ENCODE results near the gene KRT13. TPM values are rescaled to one million over a fixed set of nuclear protein-coding genes. Genes with fewer than 3 reads are reported as not detected.
A peak's percentile ranks its signal among the peaks of the same experiment; 100 is the strongest.

Gene KRT13
- total and polyA plus RNA-seq, 7 experiments from 2014 or later: not detected

- Mint-ChIP-seq H3K36me3 (no peaks in the 10 kb centered on the region), H3K9me3 (no peaks in the 10 kb centered on the region), H3K4me3 (peak overlapping the region in 9 of 10 donors; percentile 16 to 83 (median 40)), H3K4me1 (peaks cover 0 to 21% (median 4%) of the 10 kb centered on the region in 7 donors), H3K27me3 (peaks cover 34 to 72% (median 39%) of the 10 kb centered on the region in 5 donors), H3K27ac (no peak overlapping the region)
- no peak overlapping the region for H3K4me3 ChIP-seq (ENCODE audit: low read length)
- intact Hi-C loops (cut with micrococcal nuclease): no loop called here
- POLR2A ChIA-PET: no interaction called here
- peaks cover 0 to 4% of the 10 kb centered on the region in 2 donors for H3K4me1 ChIP-seq (ENCODE audit: control insufficient read depth in 2 of 2, insufficient read depth in 2 of 2, low read length in 2 of 2)
- no peak overlapping the region for H3K27ac ChIP-seq (ENCODE audit: low read depth, low read length)
- DNase-seq (no peak), ATAC-seq (no peak)
- no peaks in the 10 kb centered on the region for H3K36me3 ChIP-seq (ENCODE audit: control insufficient read depth in 2 of 3, insufficient read depth in 3 of 3, low read length in 3 of 3)
- CTCF ChIA-PET: interaction anchor here (1.1 kb wide), 1 partner anchor 20 kb away, joined by 4 read pairs; no protein-coding TSS in a partner anchor
- H3K27me3 ChIP-seq (ENCODE audit: control insufficient read depth in 2 of 2, insufficient read depth in 2 of 2, low read length in 2 of 2): peaks cover 3 to 23% of the 10 kb centered on the region in 2 donors
- no peaks in the 10 kb centered on the region for H3K9me3 ChIP-seq (ENCODE audit: control insufficient read depth in 2 of 3, low read length in 3 of 3)
Measured at GRCh38 chr17:41528959-41529353, 23.5 kb upstream of the KRT13 start.

GRCh38 chr17:41527063-41528023, 21.9 kb upstream of the KRT13 start:
- peaks cover 0 to 4% of the 10 kb centered on the region in 2 donors for H3K4me1 ChIP-seq (ENCODE audit: control insufficient read depth in 2 of 2, insufficient read depth in 2 of 2, low read length in 2 of 2)
- H3K4me3 Mint-ChIP-seq: peak overlapping the region in 9 of 10 donors; percentile 46 to 83 (median 65)
- peaks cover 30 to 65% (median 39%) of the 10 kb centered on the region in 5 donors for H3K27me3 Mint-ChIP-seq
- DNase-seq (peak in 3 of 9 donors; percentile 6 to 11 (median 9)), ATAC-seq (peak; percentile 24)
- no peaks in the 10 kb centered on the region for H3K9me3 Mint-ChIP-seq
- no peaks in the 10 kb centered on the region for H3K36me3 Mint-ChIP-seq
- intact Hi-C loops (cut with micrococcal nuclease): no loop called here
- ChIA-PET POLR2A (no interaction called here), CTCF (interaction anchor here (0.6 kb wide), 1 partner anchor 41 kb away, joined by 3 read pairs; no protein-coding TSS in a partner anchor)
- H3K27ac ChIP-seq (ENCODE audit: low read depth, low read length): no peak overlapping the region
- no peak overlapping the region for H3K27ac Mint-ChIP-seq
- no peaks in the 10 kb centered on the region for H3K9me3 ChIP-seq (ENCODE audit: control insufficient read depth in 2 of 3, low read length in 3 of 3)
- peaks cover 3 to 23% of the 10 kb centered on the region in 2 donors for H3K27me3 ChIP-seq (ENCODE audit: control insufficient read depth in 2 of 2, insufficient read depth in 2 of 2, low read length in 2 of 2)
- H3K4me3 ChIP-seq (ENCODE audit: low read length): peak overlapping the region; percentile 39
- H3K4me1 Mint-ChIP-seq: peaks cover 0 to 21% (median 4%) of the 10 kb centered on the region in 7 donors
- no peaks in the 10 kb centered on the region for H3K36me3 ChIP-seq (ENCODE audit: control insufficient read depth in 2 of 3, insufficient read depth in 3 of 3, low read length in 3 of 3)

- no peaks in the 10 kb centered on the region for H3K36me3 Mint-ChIP-seq
- no peaks in the 10 kb centered on the region for H3K36me3 ChIP-seq (ENCODE audit: control insufficient read depth in 2 of 3, insufficient read depth in 3 of 3, low read length in 3 of 3)
- peaks cover 0 to 16% (median 4%) of the 10 kb centered on the region in 7 donors for H3K4me1 Mint-ChIP-seq
- peaks cover 0 to 4% of the 10 kb centered on the region in 2 donors for H3K4me1 ChIP-seq (ENCODE audit: control insufficient read depth in 2 of 2, insufficient read depth in 2 of 2, low read length in 2 of 2)
- ChIA-PET CTCF (no interaction called here), POLR2A (no interaction called here)
- H3K27me3 ChIP-seq (ENCODE audit: control insufficient read depth in 2 of 2, insufficient read depth in 2 of 2, low read length in 2 of 2): peaks cover 2 to 19% of the 10 kb centered on the region in 2 donors
- peaks cover 19 to 37% (median 24%) of the 10 kb centered on the region in 5 donors for H3K27me3 Mint-ChIP-seq
- no peak overlapping the region for H3K27ac ChIP-seq (ENCODE audit: low read depth, low read length)
- no peak overlapping the region for H3K27ac Mint-ChIP-seq
- no peak for DNase-seq
- no peak overlapping the region for H3K4me3 ChIP-seq (ENCODE audit: low read length)
- no peak overlapping the region for H3K4me3 Mint-ChIP-seq
- no peaks in the 10 kb centered on the region for H3K9me3 ChIP-seq (ENCODE audit: control insufficient read depth in 2 of 3, low read length in 3 of 3)
- intact Hi-C loops (cut with micrococcal nuclease): no loop called here
- no peak for ATAC-seq
- no peaks in the 10 kb centered on the region for H3K9me3 Mint-ChIP-seq
Measured at GRCh38 chr17:41524261-41524660, 18.8 kb upstream of the KRT13 start.

GRCh38 chr17:41523787-41524186, 18.4 kb upstream of the KRT13 start:
- Mint-ChIP-seq H3K36me3 (no peaks in the 10 kb centered on the region), H3K4me3 (no peak overlapping the region), H3K4me1 (peaks cover 0 to 11% (median 4%) of the 10 kb centered on the region in 7 donors), H3K9me3 (no peaks in the 10 kb centered on the region), H3K27me3 (peaks cover 14 to 32% (median 20%) of the 10 kb centered on the region in 5 donors), H3K27ac (peak overlapping the region in 1 of 9 donors; percentile 26)
- ChIA-PET POLR2A (no interaction called here), CTCF (no interaction called here)
- Histone ChIP-seq H3K27ac (ENCODE audit: low read depth, low read length) (no peak overlapping the region), H3K9me3 (ENCODE audit: control insufficient read depth in 2 of 3, low read length in 3 of 3) (no peaks in the 10 kb centered on the region), H3K27me3 (ENCODE audit: control insufficient read depth in 2 of 2, insufficient read depth in 2 of 2, low read length in 2 of 2) (peaks cover 0 to 15% of the 10 kb centered on the region in 2 donors), H3K4me1 (ENCODE audit: control insufficient read depth in 2 of 2, insufficient read depth in 2 of 2, low read length in 2 of 2) (peaks cover 0 to 4% of the 10 kb centered on the region in 2 donors), H3K36me3 (ENCODE audit: control insufficient read depth in 2 of 3, insufficient read depth in 3 of 3, low read length in 3 of 3) (no peaks in the 10 kb centered on the region), H3K4me3 (ENCODE audit: low read length) (no peak overlapping the region)
- ATAC-seq (no peak), DNase-seq (no peak)
- intact Hi-C loops (cut with micrococcal nuclease): no loop called here

- H3K9me3 Mint-ChIP-seq: no peaks in the 10 kb centered on the region
- Histone ChIP-seq H3K27me3 (ENCODE audit: control insufficient read depth in 2 of 2, insufficient read depth in 2 of 2, low read length in 2 of 2) (peaks cover 0 to 15% of the 10 kb centered on the region in 2 donors), H3K27ac (ENCODE audit: low read depth, low read length) (no peak overlapping the region), H3K4me3 (ENCODE audit: low read length) (no peak overlapping the region), H3K9me3 (ENCODE audit: control insufficient read depth in 2 of 3, low read length in 3 of 3) (no peaks in the 10 kb centered on the region), H3K36me3 (ENCODE audit: control insufficient read depth in 2 of 3, insufficient read depth in 3 of 3, low read length in 3 of 3) (no peaks in the 10 kb centered on the region), H3K4me1 (ENCODE audit: control insufficient read depth in 2 of 2, insufficient read depth in 2 of 2, low read length in 2 of 2) (peaks cover 0 to under 1% of the 10 kb centered on the region in 2 donors)
- intact Hi-C loops (cut with micrococcal nuclease): no loop called here
- H3K27me3 Mint-ChIP-seq: peaks cover 8 to 26% (median 14%) of the 10 kb centered on the region in 5 donors
- no peak overlapping the region for H3K4me3 Mint-ChIP-seq
- no peaks in the 10 kb centered on the region for H3K36me3 Mint-ChIP-seq
- POLR2A ChIA-PET: no interaction called here
- H3K27ac Mint-ChIP-seq: no peak overlapping the region
- no peak for DNase-seq
- ATAC-seq: no peak
- CTCF ChIA-PET: no interaction called here
- H3K4me1 Mint-ChIP-seq: peaks cover 0 to 6% (median 0%) of the 10 kb centered on the region in 7 donors
Measured at GRCh38 chr17:41523225-41523593, 17.8 kb upstream of the KRT13 start.

GRCh38 chr17:41522301-41523224, 17.2 kb upstream of the KRT13 start:
- POLR2A ChIA-PET: no interaction called here
- H3K9me3 Mint-ChIP-seq: peaks cover 0 to under 1% (median 0%) of the 10 kb centered on the region in 11 donors
- peaks cover 8 to 21% (median 10%) of the 10 kb centered on the region in 5 donors for H3K27me3 Mint-ChIP-seq
- Histone ChIP-seq H3K9me3 (ENCODE audit: control insufficient read depth in 2 of 3, low read length in 3 of 3) (no peaks in the 10 kb centered on the region), H3K27me3 (ENCODE audit: control insufficient read depth in 2 of 2, insufficient read depth in 2 of 2, low read length in 2 of 2) (peaks cover 0 to 9% of the 10 kb centered on the region in 2 donors), H3K4me3 (ENCODE audit: low read length) (no peak overlapping the region), H3K4me1 (ENCODE audit: control insufficient read depth in 2 of 2, insufficient read depth in 2 of 2, low read length in 2 of 2) (no peaks in the 10 kb centered on the region), H3K27ac (ENCODE audit: low read depth, low read length) (no peak overlapping the region), H3K36me3 (ENCODE audit: control insufficient read depth in 2 of 3, insufficient read depth in 3 of 3, low read length in 3 of 3) (no peaks in the 10 kb centered on the region)
- H3K36me3 Mint-ChIP-seq: no peaks in the 10 kb centered on the region
- no peak overlapping the region for H3K4me3 Mint-ChIP-seq
- no peak for DNase-seq
- H3K4me1 Mint-ChIP-seq: peaks cover 0 to 5% (median 0%) of the 10 kb centered on the region in 7 donors
- no peak overlapping the region for H3K27ac Mint-ChIP-seq
- ATAC-seq: no peak
- intact Hi-C loops (cut with micrococcal nuclease): no loop called here
- CTCF ChIA-PET: no interaction called here
